ENCODE data around the gene APH1B. TPM values are rescaled to one million over a fixed set of nuclear protein-coding genes. Genes with fewer than 3 reads are reported as not detected.
"Not testable (repeated sequence)": the region's sequence is repeated elsewhere in the genome, so short reads cannot be mapped to it uniquely, and the experiment has no call there.

APH1B gene
- total RNA-seq, 2 experiments from 2014 or later: 9.3 to 9.4 TPM

GRCh38 chr15:63299943-63300575 lies 22.7 kb downstream of the APH1B start:
- no peaks in the 10 kb centered on the region for H3K9me3 Mint-ChIP-seq
- H3K27me3 Mint-ChIP-seq: no peaks in the 10 kb centered on the region
- H3K4me1 Mint-ChIP-seq: peaks cover 21% of the 10 kb centered on the region
- H3K4me3 Mint-ChIP-seq: no peak overlapping the region
- peaks cover 11% of the 10 kb centered on the region for H3K36me3 Mint-ChIP-seq
- H3K27ac Mint-ChIP-seq: no peak overlapping the region
- no peak for DNase-seq

DNA sequence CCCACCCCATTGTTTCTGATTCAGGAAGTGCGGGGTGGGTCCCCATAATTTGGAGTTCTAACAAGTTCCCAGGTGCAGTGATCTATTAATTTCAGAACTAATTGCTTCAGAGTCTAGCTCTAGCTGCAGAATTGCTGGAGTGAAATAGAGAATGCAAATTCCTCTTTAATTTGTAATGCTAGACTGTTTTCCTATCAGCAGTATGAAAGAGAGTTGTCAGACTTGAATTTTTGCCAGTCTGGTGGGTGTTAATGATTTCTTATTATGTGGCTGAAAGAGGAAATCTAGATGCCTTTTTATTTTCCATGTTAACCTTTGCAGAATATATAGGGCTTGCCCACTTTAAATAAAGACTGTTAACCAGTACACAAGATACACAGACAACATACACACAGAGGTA lies 23.7 kb downstream of the APH1B start:
- DNase-seq: no peak
- Mint-ChIP-seq H3K36me3 (peaks cover 11% of the 10 kb centered on the region), H3K27me3 (no peaks in the 10 kb centered on the region), H3K27ac (no peak overlapping the region), H3K9me3 (no peaks in the 10 kb centered on the region), H3K4me1 (peaks cover 16% of the 10 kb centered on the region), H3K4me3 (no peak overlapping the region)

DNA sequence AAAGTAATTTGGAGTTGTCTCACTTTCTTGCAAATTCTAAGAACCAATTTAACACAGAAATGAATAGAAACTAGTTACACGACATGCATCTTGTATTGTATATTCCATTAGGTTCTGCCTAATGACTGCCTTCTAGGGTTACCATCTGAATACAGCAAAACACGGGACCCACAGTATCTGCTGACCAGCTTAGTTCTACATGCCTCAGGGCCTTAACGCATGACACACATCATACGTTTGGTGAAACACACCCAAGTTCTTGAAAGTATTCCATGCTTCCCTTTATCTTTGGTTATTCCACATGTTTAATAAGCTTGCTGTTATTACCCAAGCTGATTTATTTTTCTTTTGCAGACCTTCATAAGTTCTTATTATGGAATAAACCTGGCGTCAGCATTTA lies 27.9 kb downstream of the APH1B start:
- H3K4me1 Mint-ChIP-seq: peaks cover 10% of the 10 kb centered on the region

GRCh38 chr15:63306492-63307073 lies 29.2 kb downstream of the APH1B start:
- no peak for DNase-seq
- Mint-ChIP-seq H3K27ac (no peak overlapping the region), H3K4me3 (no peak overlapping the region), H3K4me1 (no peaks in the 10 kb centered on the region), H3K36me3 (peaks cover 1% of the 10 kb centered on the region), H3K27me3 (no peaks in the 10 kb centered on the region), H3K9me3 (no peaks in the 10 kb centered on the region)

More for the DNA sequence above, 27.9 kb downstream of the APH1B start:
- Mint-ChIP-seq H3K36me3 (peaks cover 1% of the 10 kb centered on the region), H3K9me3 (no peaks in the 10 kb centered on the region), H3K27ac (no peak overlapping the region), H3K27me3 (no peaks in the 10 kb centered on the region), H3K4me3 (no peak overlapping the region)
- DNase-seq: no peak

DNA sequence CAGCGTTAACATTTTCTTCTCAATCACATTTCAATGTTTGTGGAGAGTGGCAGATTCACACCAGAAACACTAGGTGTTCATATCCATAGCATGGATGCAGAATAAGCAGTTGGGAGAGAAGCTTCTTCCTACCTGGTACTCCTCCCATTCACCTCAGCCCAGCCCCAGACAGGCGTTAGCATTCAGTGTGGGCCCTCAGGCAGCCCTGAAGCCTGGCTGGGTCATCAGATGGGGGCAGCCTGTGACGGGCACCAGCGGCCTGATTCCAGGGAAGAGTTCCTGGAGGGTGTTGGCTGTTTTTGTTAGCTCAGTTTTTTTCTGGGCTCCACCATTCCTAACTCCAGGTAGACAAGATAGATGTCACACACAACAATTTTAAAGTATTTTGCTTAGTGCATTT lies 31.1 kb downstream of the APH1B start:
- H3K27ac Mint-ChIP-seq: no peak overlapping the region
- H3K9me3 Mint-ChIP-seq: no peaks in the 10 kb centered on the region
- no peak for DNase-seq
- H3K36me3 Mint-ChIP-seq: no peaks in the 10 kb centered on the region
- no peaks in the 10 kb centered on the region for H3K27me3 Mint-ChIP-seq
- H3K4me1 Mint-ChIP-seq: no peaks in the 10 kb centered on the region
- H3K4me3 Mint-ChIP-seq: no peak overlapping the region

DNA sequence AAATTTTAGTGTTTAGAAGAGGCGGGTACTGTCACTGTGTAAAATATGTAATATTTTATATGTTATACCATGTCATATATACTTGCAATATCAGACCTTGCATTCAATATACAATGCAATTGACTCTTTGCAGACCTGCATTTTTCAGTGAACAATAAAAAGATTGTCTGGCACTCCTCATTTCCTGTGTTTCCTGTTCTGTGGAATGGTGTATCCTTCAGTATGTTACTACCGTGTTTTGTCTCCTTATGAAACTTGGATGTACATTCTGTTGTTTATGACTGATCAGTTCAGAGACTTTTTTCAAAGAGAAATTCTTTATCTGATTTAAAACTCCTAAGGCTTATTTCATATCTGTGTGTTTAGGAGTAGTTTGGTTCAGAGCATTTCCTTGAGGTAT lies 31.5 kb downstream of the APH1B start:
- no peak for DNase-seq
- no peaks in the 10 kb centered on the region for H3K27me3 Mint-ChIP-seq
- no peaks in the 10 kb centered on the region for H3K4me1 Mint-ChIP-seq
- H3K27ac Mint-ChIP-seq: no peak overlapping the region
- no peaks in the 10 kb centered on the region for H3K9me3 Mint-ChIP-seq
- no peaks in the 10 kb centered on the region for H3K36me3 Mint-ChIP-seq
- no peak overlapping the region for H3K4me3 Mint-ChIP-seq

GRCh38 chr15:63310646-63311045 lies 33.2 kb downstream of the APH1B start:
- H3K36me3 Mint-ChIP-seq: no peaks in the 10 kb centered on the region
- H3K27ac Mint-ChIP-seq: no peak overlapping the region
- H3K27me3 Mint-ChIP-seq: no peaks in the 10 kb centered on the region
- no peaks in the 10 kb centered on the region for H3K9me3 Mint-ChIP-seq
- no peak for DNase-seq
- no peaks in the 10 kb centered on the region for H3K4me1 Mint-ChIP-seq
- no peak overlapping the region for H3K4me3 Mint-ChIP-seq

- Mint-ChIP-seq H3K4me1 (no peaks in the 10 kb centered on the region), H3K9me3 (no peaks in the 10 kb centered on the region), H3K27me3 (no peaks in the 10 kb centered on the region), H3K36me3 (no peaks in the 10 kb centered on the region), H3K27ac (no peak overlapping the region), H3K4me3 (no peak overlapping the region)
- no peak for DNase-seq
These were observed 34.9 kb downstream of the APH1B start for GRCh38 chr15:63312286-63312685.

DNA sequence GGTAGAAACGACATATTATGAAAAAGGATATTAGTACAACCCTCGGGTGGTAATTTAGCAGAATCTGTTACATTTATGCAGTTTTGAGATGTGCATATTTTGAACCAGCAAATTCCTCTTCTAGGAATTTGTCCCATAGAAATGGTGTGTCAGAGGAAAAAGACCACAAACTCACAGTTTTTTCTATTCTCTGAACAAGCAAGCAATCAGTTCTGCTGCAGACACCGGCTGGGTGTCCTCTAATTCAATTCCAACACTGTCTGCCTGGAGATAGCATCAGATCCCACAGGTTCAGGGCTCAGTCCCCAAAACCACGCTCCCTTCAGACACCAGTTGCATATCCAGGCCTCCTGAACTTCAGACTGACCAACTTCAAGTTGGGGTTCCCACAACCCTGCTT lies 36.4 kb downstream of the APH1B start:
- H3K27ac Mint-ChIP-seq: no peak overlapping the region
- no peak overlapping the region for H3K4me3 Mint-ChIP-seq
- no peak for DNase-seq
- H3K9me3 Mint-ChIP-seq: no peaks in the 10 kb centered on the region
- no peaks in the 10 kb centered on the region for H3K27me3 Mint-ChIP-seq
- no peaks in the 10 kb centered on the region for H3K4me1 Mint-ChIP-seq
- H3K36me3 Mint-ChIP-seq: no peaks in the 10 kb centered on the region

DNA sequence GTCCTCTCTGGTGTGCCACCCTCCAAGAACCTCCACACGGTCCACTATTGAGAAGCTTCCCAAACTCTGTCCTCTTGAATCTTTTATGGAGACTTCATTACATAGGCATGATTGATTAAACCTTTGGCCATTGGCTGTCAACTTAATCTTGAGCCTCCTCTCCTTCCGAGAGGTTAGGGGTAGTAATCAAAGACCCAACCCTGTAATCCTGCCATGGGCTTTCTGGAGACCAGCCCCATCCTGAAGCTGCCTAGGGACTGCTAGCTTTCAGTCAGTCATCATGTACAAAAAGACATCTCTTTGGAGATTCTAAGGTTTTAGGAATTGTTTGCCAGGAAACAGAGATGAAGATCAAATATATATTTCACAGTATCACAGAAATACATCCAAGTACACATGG lies 37.0 kb downstream of the APH1B start:
- no peak for DNase-seq
- H3K4me1 Mint-ChIP-seq: no peaks in the 10 kb centered on the region
- H3K9me3 Mint-ChIP-seq: no peaks in the 10 kb centered on the region
- no peak overlapping the region for H3K27ac Mint-ChIP-seq
- no peak overlapping the region for H3K4me3 Mint-ChIP-seq
- no peaks in the 10 kb centered on the region for H3K36me3 Mint-ChIP-seq
- no peaks in the 10 kb centered on the region for H3K27me3 Mint-ChIP-seq

DNA sequence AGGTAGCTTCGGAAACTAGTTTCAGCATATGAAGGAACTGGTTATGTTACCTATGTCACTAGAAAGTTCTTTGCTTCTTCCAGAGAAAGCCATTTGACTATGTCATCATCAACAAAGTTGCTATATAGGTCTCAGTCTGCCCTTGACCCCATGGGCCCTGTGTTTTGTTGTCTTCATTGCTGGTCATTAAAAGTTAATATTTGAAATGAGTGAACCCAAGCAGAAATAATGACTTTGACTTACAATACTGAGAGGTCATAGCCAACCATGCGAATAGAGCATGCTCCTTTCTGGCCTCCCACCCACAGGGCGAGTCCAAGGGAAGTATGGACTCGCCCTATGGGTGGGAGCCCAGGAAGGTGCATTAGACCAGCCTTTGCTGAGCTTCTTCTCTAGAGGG lies 40.9 kb downstream of the APH1B start:
- no peaks in the 10 kb centered on the region for H3K4me1 Mint-ChIP-seq
- H3K27me3 Mint-ChIP-seq: no peaks in the 10 kb centered on the region
- no peak overlapping the region for H3K27ac Mint-ChIP-seq
- H3K36me3 Mint-ChIP-seq: no peaks in the 10 kb centered on the region
- no peak overlapping the region for H3K4me3 Mint-ChIP-seq
- DNase-seq: no peak
- no peaks in the 10 kb centered on the region for H3K9me3 Mint-ChIP-seq

GRCh38 chr15:63319065-63319464 lies 41.7 kb downstream of the APH1B start:
- no peaks in the 10 kb centered on the region for H3K4me1 Mint-ChIP-seq
- H3K4me3 Mint-ChIP-seq: no peak overlapping the region
- H3K27ac Mint-ChIP-seq: no peak overlapping the region
- DNase-seq: no peak
- H3K36me3 Mint-ChIP-seq: no peaks in the 10 kb centered on the region
- H3K27me3 Mint-ChIP-seq: no peaks in the 10 kb centered on the region
- no peaks in the 10 kb centered on the region for H3K9me3 Mint-ChIP-seq

GRCh38 chr15:63320446-63320845 lies 43.0 kb downstream of the APH1B start:
- not testable (repeated sequence) for H3K9me3 Mint-ChIP-seq, H3K4me1 Mint-ChIP-seq, DNase-seq, H3K27me3 Mint-ChIP-seq, H3K36me3 Mint-ChIP-seq, H3K27ac Mint-ChIP-seq, H3K4me3 Mint-ChIP-seq

GRCh38 chr15:63320981-63321380 lies 43.6 kb downstream of the APH1B start:
- H3K4me1 Mint-ChIP-seq, H3K4me3 Mint-ChIP-seq, DNase-seq, H3K36me3 Mint-ChIP-seq, H3K27me3 Mint-ChIP-seq, H3K9me3 Mint-ChIP-seq, H3K27ac Mint-ChIP-seq: not testable (repeated sequence)

- no peaks in the 10 kb centered on the region for H3K9me3 Mint-ChIP-seq
- H3K27ac Mint-ChIP-seq: no peak overlapping the region
- no peak overlapping the region for H3K4me3 Mint-ChIP-seq
- no peaks in the 10 kb centered on the region for H3K36me3 Mint-ChIP-seq
- no peaks in the 10 kb centered on the region for H3K27me3 Mint-ChIP-seq
- DNase-seq: no peak
- no peaks in the 10 kb centered on the region for H3K4me1 Mint-ChIP-seq
These were observed 44.1 kb downstream of the APH1B start for GRCh38 chr15:63321462-63321861.

GRCh38 chr15:63322541-63322940 lies 45.1 kb downstream of the APH1B start:
- H3K4me3 Mint-ChIP-seq: no peak overlapping the region
- H3K9me3 Mint-ChIP-seq: no peaks in the 10 kb centered on the region
- DNase-seq: no peak
- H3K4me1 Mint-ChIP-seq: no peaks in the 10 kb centered on the region
- no peaks in the 10 kb centered on the region for H3K27me3 Mint-ChIP-seq
- H3K27ac Mint-ChIP-seq: no peak overlapping the region
- H3K36me3 Mint-ChIP-seq: no peaks in the 10 kb centered on the region
